Renal cortex interstitium (tissue), 11 donors: Measurements from ENCODE around the gene CEBPA. TPM values are rescaled to one million over a fixed set of nuclear protein-coding genes. Genes with fewer than 3 reads are reported as not detected.

Source experiments
- DNase-seq, 11 donors: peaks; one replicate each; pipeline ENCODE4 v3.0.0-alpha.2; 2013; ENCODE audit warnings: low read depth in 9 of 11, low spot score in 4 of 11; ENCODE audit errors: extremely low read depth in 1 of 11
- polyA plus RNA-seq, 3 donors: library from polyadenylated mRNA; unstranded; fragments of 120-200 nt; gene quantifications; one replicate each; pipeline ENCODE4 v1.2.1, GENCODE V29; 2013; ENCODE audit not compliant: insufficient read length in 3 of 3

The CEBPA gene
- polyA plus RNA-seq, 3 donors: 2.3 to 7.0 (median 3.0) TPM

- no peak for DNase-seq
Measured at GRCh38 chr19:33306853-33307792, 4.8 kb upstream of the CEBPA start.

- no peak for DNase-seq
Measured at GRCh38 chr19:33306191-33306590, 3.9 kb upstream of the CEBPA start.

GRCh38 chr19:33304760-33305647 is 2.7 kb upstream of the CEBPA start:
- DNase-seq: no peak

GRCh38 chr19:33304371-33304759 is 2.0 kb upstream of the CEBPA start:
- no peak for DNase-seq

- no peak for DNase-seq
Measured at GRCh38 chr19:33303791-33304345, 1.5 kb upstream of the CEBPA start.

GRCh38 chr19:33302974-33303790 is 848 bp upstream of the CEBPA start:
- no peak for DNase-seq

GRCh38 chr19:33301900-33302174 is 497 bp downstream of the CEBPA start:
- DNase-seq: no peak

GRCh38 chr19:33301144-33301899 is 1.0 kb downstream of the CEBPA start:
- no peak for DNase-seq

GRCh38 chr19:33300894-33301143 is 1.5 kb downstream of the CEBPA start:
- no peak for DNase-seq

- no peak for DNase-seq
Measured at GRCh38 chr19:33300009-33300893, 2.1 kb downstream of the CEBPA start.

GRCh38 chr19:33299051-33299688 is 3.2 kb downstream of the CEBPA start:
- no peak for DNase-seq

- DNase-seq: no peak
Measured at GRCh38 chr19:33298146-33298911, 4.0 kb downstream of the CEBPA start.

- DNase-seq: no peak
Measured at GRCh38 chr19:33297401-33298145, 4.8 kb downstream of the CEBPA start.

- no peak for DNase-seq
Measured at GRCh38 chr19:33296488-33296971, 5.8 kb downstream of the CEBPA start.

GRCh38 chr19:33295621-33296487 is 6.5 kb downstream of the CEBPA start:
- no peak for DNase-seq
